Posterior vena cava (tissue), 2 donors: Measurements from ENCODE around the gene S100A1. TPM values are rescaled to one million over a fixed set of nuclear protein-coding genes. Genes with fewer than 3 reads are reported as not detected.

Experiments
- DNase-seq: peaks from one replicate; pipeline ENCODE4 v3.0.0-alpha.2; 2020; ENCODE audit warnings: low spot score
- intact Hi-C, 2 donors: fragments of 100-400 bp; cut with DNase I; formaldehyde crosslinking; loops; one replicate each; pipeline versions ENCODE4 v1.14.1 to v1.14.2; 2022 to 2023
- total RNA-seq, 2 donors: library from RNA; stranded (reverse); fragmentation: NEBNext Ultra II Directional; extraction: Animal tissue kit (Norgen Biotek cat#: 25700); gene quantifications; one replicate each; pipeline ENCODE4 v1.2.1, GENCODE V29; 2021
- donor health status: DM: yes; HTN: yes; CAD: no.
- donor health status: DM: yes; HTN: yes; CAD: no.

The S100A1 gene
- total RNA-seq, 2 donors from 2014 or later, result 0.74 to 1.8 TPM

- intact Hi-C loops, result no loop called here
- no peak for DNase-seq
Measured at GRCh38 chr1:153646672-153647345, 18.6 kb downstream of the S100A1 start.

- intact Hi-C loops, result no loop called here
- DNase-seq, result no peak
Measured at GRCh38 chr1:153647346-153647714, 19.1 kb downstream of the S100A1 start.

- intact Hi-C loops, result no loop called here
- DNase-seq, result no peak
Measured at GRCh38 chr1:153648000-153648643, 19.9 kb downstream of the S100A1 start.

- intact Hi-C loops, result no loop called here
- no peak for DNase-seq
Measured at GRCh38 chr1:153649137-153649862, 21.1 kb downstream of the S100A1 start.

- intact Hi-C loops, result no loop called here
- no peak for DNase-seq
Measured at GRCh38 chr1:153649863-153650235, 21.6 kb downstream of the S100A1 start.

GRCh38 chr1:153651771-153652170 lies 23.5 kb downstream of the S100A1 start:
- intact Hi-C loops, result no loop called here
- no peak for DNase-seq

GRCh38 chr1:153652805-153653500 lies 24.7 kb downstream of the S100A1 start:
- DNase-seq, result no peak
- intact Hi-C loops, result no loop called here

- intact Hi-C loops, result no loop called here
- DNase-seq, result no peak
Measured at GRCh38 chr1:153655333-153655732, 27.1 kb downstream of the S100A1 start.

- peak; percentile 97 for DNase-seq
- intact Hi-C loops, result no loop called here
Measured at GRCh38 chr1:153658400-153659174, 30.4 kb downstream of the S100A1 start, which contains the start of gene SNAPIN. Gene SNAPIN (plus strand): TSS chr1:153658703. CDS start chr1:153658744, 41 bp downstream.

- intact Hi-C loops, result no loop called here
Measured at GRCh38 chr1:153659175-153659534, 30.9 kb downstream of the S100A1 start.

GRCh38 chr1:153659656-153660055 lies 31.4 kb downstream of the S100A1 start:
- no peak for DNase-seq
- intact Hi-C loops, result loop anchor here in 1 of 2 donors (10.0 kb wide), 1 partner anchor 145 kb away; no protein-coding TSS in a partner anchor

More at GRCh38 chr1:153659175-153659534, 30.9 kb downstream of the S100A1 start:
- no peak for DNase-seq

GRCh38 chr1:153661111-153661708 lies 33.0 kb downstream of the S100A1 start:
- no peak for DNase-seq
- intact Hi-C loops, result loop anchor here in 1 of 2 donors (10.0 kb wide), 1 partner anchor 146 kb away; no protein-coding TSS in a partner anchor

GRCh38 chr1:153662269-153662668 lies 34.0 kb downstream of the S100A1 start:
- intact Hi-C loops, result loop anchor here in 1 of 2 donors (10.0 kb wide), 1 partner anchor 147 kb away; no protein-coding TSS in a partner anchor
- no peak for DNase-seq

- intact Hi-C loops, result loop anchor here in 1 of 2 donors (10.0 kb wide), 1 partner anchor 148 kb away; no protein-coding TSS in a partner anchor
- no peak for DNase-seq
Measured at GRCh38 chr1:153663211-153663610, 35.0 kb downstream of the S100A1 start.

- no peak for DNase-seq
- intact Hi-C loops, result loop anchor here in 1 of 2 donors (10.0 kb wide), 1 partner anchor 153 kb away; no protein-coding TSS in a partner anchor
Measured at GRCh38 chr1:153667439-153667838, 39.2 kb downstream of the S100A1 start.

- peak; percentile 38 for DNase-seq
- intact Hi-C loops, result loop anchor here in 1 of 2 donors (10.0 kb wide), 1 partner anchor 154 kb away; no protein-coding TSS in a partner anchor
Measured at GRCh38 chr1:153668672-153669071, 40.4 kb downstream of the S100A1 start.

GRCh38 chr1:153669606-153670005 lies 41.4 kb downstream of the S100A1 start:
- intact Hi-C loops, result loop anchor here in 1 of 2 donors (10.0 kb wide), 1 partner anchor 155 kb away; no protein-coding TSS in a partner anchor
- no peak for DNase-seq

- DNase-seq, result no peak
- intact Hi-C loops, result no loop called here
Measured at GRCh38 chr1:153670257-153670858, 42.1 kb downstream of the S100A1 start.
